ENCODE results near the gene SAMD4A.

The SAMD4A gene

GRCh38 chr14:54660604-54661111, 93.7 kb downstream of the SAMD4A start:
- DNase-seq: no peak

- DNase-seq: no peak
Observed at GRCh38 chr14:54662491-54663133, 95.7 kb downstream of the SAMD4A start.

GRCh38 chr14:54664961-54665360, 98.0 kb downstream of the SAMD4A start:
- no peak for DNase-seq

GRCh38 chr14:54665946-54666345, 99.0 kb downstream of the SAMD4A start:
- DNase-seq: no peak

GRCh38 chr14:54667026-54667744, 100.3 kb downstream of the SAMD4A start:
- DNase-seq: no peak

GRCh38 chr14:54667764-54668163, 100.8 kb downstream of the SAMD4A start:
- no peak for DNase-seq

- no peak for DNase-seq
Observed at GRCh38 chr14:54669721-54670561, 103.0 kb downstream of the SAMD4A start.

- DNase-seq: no peak
Observed at GRCh38 chr14:54671537-54671936, 104.6 kb downstream of the SAMD4A start.

GRCh38 chr14:54672181-54672580, 105.3 kb downstream of the SAMD4A start:
- no peak for DNase-seq

GRCh38 chr14:54672688-54673087, 105.8 kb downstream of the SAMD4A start:
- no peak for DNase-seq

- DNase-seq: no peak
Observed at GRCh38 chr14:54673193-54674045, 106.5 kb downstream of the SAMD4A start.

GRCh38 chr14:54674046-54674741, 107.3 kb downstream of the SAMD4A start:
- no peak for DNase-seq

- DNase-seq: no peak
Observed at GRCh38 chr14:54675236-54676128, 108.6 kb downstream of the SAMD4A start.

GRCh38 chr14:54676812-54677708, 110.1 kb downstream of the SAMD4A start:
- no peak for DNase-seq

- no peak for DNase-seq
Observed at GRCh38 chr14:54680651-54681050, 113.7 kb downstream of the SAMD4A start.

GRCh38 chr14:54681811-54682261, 114.9 kb downstream of the SAMD4A start:
- no peak for DNase-seq

GRCh38 chr14:54682578-54682977, 115.7 kb downstream of the SAMD4A start:
- no peak for DNase-seq

- DNase-seq: no peak
Observed at GRCh38 chr14:54683882-54684794, 117.2 kb downstream of the SAMD4A start.
